Bronchus fibroblast of lung (primary cell): ENCODE data around the gene ANKRD23. TPM values are rescaled to one million over a fixed set of nuclear protein-coding genes. Genes with fewer than 3 reads are reported as not detected.

ENCODE experiments used
- total RNA-seq: library from RNA; depleted of rRNA; stranded (reverse); fragments of >200 nt; gene quantifications from 2 replicates; pipeline ENCODE4 v1.2.3, GENCODE V29; 2015

Gene ANKRD23
- total RNA-seq = 0.84 and 0.89 TPM in 2 replicates

GRCh38 chr2:96843538-96844268, at the start of gene ANKRD23:
Gene ANKRD23 (minus strand): TSS chr2:96844021. CDS start chr2:96843992, 29 bp downstream.

DNA sequence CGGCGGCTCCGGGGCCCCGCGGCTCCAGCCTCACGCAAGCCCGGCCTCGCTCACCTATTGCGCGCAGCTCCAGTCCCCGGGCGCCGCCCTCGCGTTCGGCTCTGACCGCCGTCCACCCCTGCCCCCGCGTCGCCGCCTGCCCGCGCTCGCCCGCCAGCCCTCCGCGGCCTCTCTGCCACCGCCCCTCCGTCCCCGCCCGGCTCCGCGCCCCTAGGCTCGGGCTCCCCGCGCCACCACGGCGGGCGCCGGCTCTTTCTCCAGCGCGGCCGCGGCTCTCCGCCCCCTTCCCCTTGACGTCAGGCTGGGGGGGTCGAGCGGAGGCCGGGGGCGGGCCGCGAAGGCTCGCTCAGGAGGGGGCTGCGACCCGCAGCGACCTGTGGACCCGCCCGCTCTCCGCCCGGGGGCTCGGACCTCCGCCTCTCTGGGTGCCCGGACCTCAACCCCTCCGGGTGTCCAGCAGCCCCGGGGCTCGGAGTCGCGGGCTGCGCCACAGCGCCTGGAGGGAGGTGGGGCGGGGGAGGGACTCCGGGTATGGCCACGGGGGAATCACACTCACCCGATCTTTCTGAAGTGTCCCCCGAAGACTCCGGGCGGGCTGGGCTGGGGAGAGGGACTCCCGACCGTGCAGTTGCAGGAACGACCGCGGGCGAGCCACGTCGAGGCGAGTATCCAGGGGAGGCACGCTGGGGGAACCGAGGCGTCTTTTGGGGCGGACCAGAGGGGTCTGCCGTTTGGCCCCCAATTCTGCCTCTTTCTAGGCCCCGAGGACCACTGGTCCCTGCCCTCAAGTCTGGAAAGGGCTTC, 26.2 kb upstream of the ANKRD23 start, which contains the start of gene SEMA4C:
SEMA4C (minus strand) TSS at position 259 of the 804 bp plus-strand sequence. CDS start 2,194 bp downstream, outside the sequence.

DNA sequence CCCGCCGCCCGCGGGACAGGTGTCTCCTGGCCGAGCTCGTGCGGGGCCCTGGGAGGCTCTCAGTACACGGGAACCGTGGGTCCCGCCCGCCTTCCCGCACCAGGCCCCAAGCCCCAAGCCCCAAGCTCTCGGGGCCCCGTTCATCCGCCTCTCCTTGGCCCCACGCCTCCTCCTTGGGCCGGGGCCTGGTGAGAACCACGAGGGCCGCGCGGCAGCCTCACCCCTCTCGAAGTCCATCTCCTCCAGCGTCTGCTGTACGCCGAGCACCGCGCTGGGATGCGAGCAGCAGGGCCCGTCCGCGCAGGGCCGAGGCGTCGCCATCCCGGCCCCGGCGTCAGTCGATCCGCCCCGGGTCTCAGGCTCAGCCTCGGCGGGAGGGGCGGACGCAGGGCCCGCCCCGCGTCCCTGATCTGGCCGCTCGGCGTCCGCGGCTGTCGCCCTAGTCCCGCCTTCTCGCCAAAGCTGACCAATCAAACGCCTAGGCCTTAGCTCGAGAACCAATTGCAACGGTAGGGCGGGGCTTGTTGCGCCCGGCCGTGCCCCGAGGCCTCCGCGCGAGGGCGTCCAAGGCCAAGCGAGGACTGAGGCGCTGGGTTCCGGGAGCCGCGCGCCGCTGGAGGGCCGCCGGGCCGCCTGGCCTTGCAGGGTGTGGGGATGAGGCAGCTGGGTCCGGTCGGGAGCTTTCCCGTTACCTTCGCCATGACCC, 14.0 kb upstream of the ANKRD23 start, which contains the start of gene ANKRD39:
ANKRD39 (minus strand) TSS at position 350 of the 706 bp plus-strand sequence; CDS start at position 321, 29 bp downstream.

GRCh38 chr2:96816127-96816835, 27.5 kb downstream of the ANKRD23 start, which contains the start of gene CNNM3:
Gene CNNM3 (plus strand): TSS chr2:96816268. CDS start chr2:96816278, 10 bp downstream.

Other genes starting within 250 kb of the ANKRD23 start
- 20.2 and 20.7 TPM in 2 replicates for gene KANSL3, start 205.7 kb downstream of the ANKRD23 start, total RNA-seq
- gene FER1L5, start 201.3 kb downstream of the ANKRD23 start, total RNA-seq = 0.17 and 0.30 TPM in 2 replicates
- gene LMAN2L, start 104.0 kb downstream of the ANKRD23 start, total RNA-seq = 16.8 and 20.2 TPM in 2 replicates
- gene CNNM4, start 83.1 kb downstream of the ANKRD23 start, total RNA-seq = 4.0 TPM in 2 replicates
- 3.7 and 3.9 TPM in 2 replicates for gene CNNM3, start 27.8 kb downstream of the ANKRD23 start, total RNA-seq
- gene ANKRD39, start 14.0 kb upstream of the ANKRD23 start, total RNA-seq = 28.7 and 29.4 TPM in 2 replicates
- gene SEMA4C, start 26.1 kb upstream of the ANKRD23 start, total RNA-seq = 25.1 and 27.1 TPM in 2 replicates
- not detected in 2 replicates for gene FAM178B, start 142.6 kb upstream of the ANKRD23 start, total RNA-seq